Nephron progenitor cell (in vitro differentiated cells): ENCODE measurements around the gene RNF223.

Source experiments
- DNase-seq: peaks from one replicate; pipeline ENCODE4 v3.0.0; 2021
- H3K27ac Mint-ChIP-seq: 2 replicates; pipeline ENCODE4 v1.8.0; 2021; ENCODE audit warnings: mild to moderate bottlenecking, moderate library complexity, mixed read lengths
- H3K27me3 Mint-ChIP-seq: 2 replicates; pipeline ENCODE4 v1.8.0; 2021; ENCODE audit warnings: mild to moderate bottlenecking, low read depth, mixed read lengths; ENCODE audit not compliant: poor library complexity
- H3K36me3 Mint-ChIP-seq: 2 replicates; pipeline ENCODE4 v1.8.0; 2021; ENCODE audit warnings: low read depth, mixed read lengths
- H3K4me1 Mint-ChIP-seq: 2 replicates; pipeline ENCODE4 v1.8.0; 2021; ENCODE audit warnings: mixed read lengths
- H3K4me3 Mint-ChIP-seq: 2 replicates; pipeline ENCODE4 v1.8.0; 2021; ENCODE audit warnings: mild to moderate bottlenecking, moderate library complexity, mixed read lengths
- H3K9me3 Mint-ChIP-seq: 2 replicates; pipeline ENCODE4 v1.8.0; 2021; ENCODE audit warnings: mild to moderate bottlenecking, moderate library complexity, mixed read lengths
- CTCF ChIP-seq: fragments of 200-600 bp; sonication (generic); IDR thresholded peaks from 2 replicates; pipeline ENCODE4 v1.5.0; 2021; ENCODE audit warnings: antibody characterized with exemption

RNF223 gene

GRCh38 chr1:1069711-1070676, 4.1 kb downstream of the RNF223 start:
- H3K4me1 Mint-ChIP-seq: peaks cover 42% of the 10 kb centered on the region
- peak overlapping the region; percentile 80 for H3K27ac Mint-ChIP-seq
- peak; percentile 69 for DNase-seq

DNA sequence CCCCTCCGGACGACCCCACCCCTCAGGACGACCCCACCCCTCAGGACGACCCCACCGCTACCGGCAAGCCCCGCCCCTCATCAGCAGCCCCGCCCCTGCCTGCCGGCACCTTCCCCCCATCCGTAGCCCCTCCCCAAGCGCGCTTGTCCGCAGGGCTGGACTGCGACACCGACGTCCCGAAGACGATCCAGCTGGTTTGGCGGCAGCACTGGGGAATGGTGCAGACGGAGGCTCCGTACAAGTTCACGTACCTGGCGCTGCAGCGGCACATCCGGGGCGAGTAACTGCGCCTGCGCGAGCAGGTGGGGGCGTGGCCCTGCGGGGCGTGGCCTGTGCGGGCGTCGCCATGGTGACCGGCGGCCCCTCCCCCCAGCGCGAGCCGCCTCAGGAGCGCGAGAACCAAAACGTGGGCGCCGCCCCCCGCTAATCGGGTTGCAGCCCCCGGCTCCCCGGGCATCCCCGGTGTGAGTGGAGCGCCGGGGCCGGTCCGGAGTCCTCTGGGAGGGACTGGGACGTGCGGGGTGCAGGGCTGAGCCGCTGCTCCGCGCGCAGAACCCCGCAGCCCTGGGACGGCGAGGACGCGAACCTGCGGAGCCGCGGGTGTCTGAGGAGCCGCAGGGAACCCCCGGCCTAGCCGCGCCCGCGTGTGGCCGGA, 4.9 kb downstream of the RNF223 start:
- peak overlapping the region; percentile 72 for H3K4me3 Mint-ChIP-seq
- no peaks in the 10 kb centered on the region for H3K36me3 Mint-ChIP-seq
- peak; percentile 92 for DNase-seq
- TF ChIP-seq CTCF: no peak
- H3K4me1 Mint-ChIP-seq: peaks cover 38% of the 10 kb centered on the region
- H3K9me3 Mint-ChIP-seq: no peaks in the 10 kb centered on the region
- H3K27me3 Mint-ChIP-seq: peaks cover 31% of the 10 kb centered on the region
- no peak overlapping the region for H3K27ac Mint-ChIP-seq

More at GRCh38 chr1:1069711-1070676, 4.1 kb downstream of the RNF223 start:
- H3K36me3 Mint-ChIP-seq: no peaks in the 10 kb centered on the region
- TF ChIP-seq CTCF: no peak
- no peaks in the 10 kb centered on the region for H3K9me3 Mint-ChIP-seq
- peak overlapping the region; percentile 70 for H3K4me3 Mint-ChIP-seq
- H3K27me3 Mint-ChIP-seq: peaks cover 38% of the 10 kb centered on the region

DNA sequence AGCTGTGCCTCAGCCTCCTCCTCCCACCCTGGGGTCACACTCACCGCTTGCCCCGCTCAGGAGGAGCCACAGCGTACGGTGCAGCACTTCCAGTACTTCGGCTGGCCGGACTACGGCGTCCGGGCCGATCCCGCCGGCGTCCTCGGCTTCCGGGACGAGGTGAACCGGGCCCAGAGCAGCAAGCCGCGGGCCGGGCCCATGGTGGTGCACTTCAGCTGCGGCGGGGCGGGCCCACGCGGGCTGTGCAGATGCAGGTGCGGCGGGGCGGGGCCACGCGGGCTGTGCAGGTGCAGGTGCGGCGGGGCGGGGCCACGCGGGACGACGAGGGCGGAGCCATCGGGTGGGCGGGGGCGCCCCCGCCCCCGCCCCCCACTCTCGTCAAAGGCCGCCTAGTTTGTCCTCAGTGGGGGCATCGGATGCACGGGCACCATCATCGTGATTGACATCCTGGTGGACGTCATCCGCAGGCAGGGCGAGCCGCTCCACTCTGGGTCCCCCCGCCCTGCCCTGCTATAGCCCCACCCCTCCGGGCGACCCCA, 5.5 kb downstream of the RNF223 start:
- peaks cover 31% of the 10 kb centered on the region for H3K27me3 Mint-ChIP-seq
- no peak for TF ChIP-seq CTCF
- H3K4me3 Mint-ChIP-seq: peak overlapping the region; percentile 74
- peak; percentile 48 for DNase-seq
- H3K4me1 Mint-ChIP-seq: peaks cover 38% of the 10 kb centered on the region
- H3K36me3 Mint-ChIP-seq: no peaks in the 10 kb centered on the region
- H3K9me3 Mint-ChIP-seq: no peaks in the 10 kb centered on the region
- H3K27ac Mint-ChIP-seq: no peak overlapping the region

DNA sequence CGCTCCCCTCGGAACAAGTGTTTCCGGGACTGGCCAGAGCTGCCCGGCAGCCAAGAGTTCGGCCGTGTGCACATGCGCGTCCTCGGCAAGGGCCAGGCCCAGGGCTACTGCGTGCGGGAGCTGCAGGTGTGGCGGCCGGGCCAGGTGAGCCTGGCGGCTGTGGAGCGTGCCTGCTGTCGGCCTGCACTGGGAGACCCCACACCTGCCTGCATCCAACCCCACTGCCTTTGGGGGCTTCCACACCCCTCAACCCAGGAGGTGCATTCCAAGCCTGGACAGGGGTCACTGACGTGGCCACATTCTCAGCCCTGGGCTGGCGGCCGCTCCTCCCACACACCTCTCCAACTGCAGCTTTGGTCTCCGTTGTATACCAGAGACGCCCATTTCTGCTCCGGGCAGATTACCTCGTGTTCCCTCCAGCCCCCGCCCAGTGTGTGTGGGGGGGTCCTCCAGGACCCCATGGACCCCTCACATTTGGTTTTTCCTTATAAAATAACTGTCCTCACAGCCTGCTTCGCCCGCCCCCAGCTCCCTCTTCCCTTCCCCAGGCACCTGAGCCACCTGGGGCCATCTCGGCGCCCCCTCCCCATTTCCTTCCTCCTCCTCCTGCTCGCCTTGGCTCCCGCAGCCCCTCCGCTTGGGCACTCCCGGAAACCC, 6.1 kb downstream of the RNF223 start:
- H3K4me3 Mint-ChIP-seq: peak overlapping the region; percentile 74
- TF ChIP-seq CTCF: no peak
- H3K9me3 Mint-ChIP-seq: no peaks in the 10 kb centered on the region

GRCh38 chr1:1067284-1067859, 6.7 kb downstream of the RNF223 start:
- Mint-ChIP-seq H3K4me3 (no peak overlapping the region), H3K4me1 (peaks cover 34% of the 10 kb centered on the region), H3K27me3 (peaks cover 39% of the 10 kb centered on the region), H3K36me3 (no peaks in the 10 kb centered on the region), H3K9me3 (no peaks in the 10 kb centered on the region), H3K27ac (no peak overlapping the region)
- no peak for TF ChIP-seq CTCF
- no peak for DNase-seq

More for the DNA sequence above, 6.1 kb downstream of the RNF223 start:
- peaks cover 38% of the 10 kb centered on the region for H3K4me1 Mint-ChIP-seq
- no peak overlapping the region for H3K27ac Mint-ChIP-seq
- peak; percentile 48 for DNase-seq
- no peaks in the 10 kb centered on the region for H3K36me3 Mint-ChIP-seq
- peaks cover 35% of the 10 kb centered on the region for H3K27me3 Mint-ChIP-seq
